ENCODE data around the gene WDFY2.

DNA sequence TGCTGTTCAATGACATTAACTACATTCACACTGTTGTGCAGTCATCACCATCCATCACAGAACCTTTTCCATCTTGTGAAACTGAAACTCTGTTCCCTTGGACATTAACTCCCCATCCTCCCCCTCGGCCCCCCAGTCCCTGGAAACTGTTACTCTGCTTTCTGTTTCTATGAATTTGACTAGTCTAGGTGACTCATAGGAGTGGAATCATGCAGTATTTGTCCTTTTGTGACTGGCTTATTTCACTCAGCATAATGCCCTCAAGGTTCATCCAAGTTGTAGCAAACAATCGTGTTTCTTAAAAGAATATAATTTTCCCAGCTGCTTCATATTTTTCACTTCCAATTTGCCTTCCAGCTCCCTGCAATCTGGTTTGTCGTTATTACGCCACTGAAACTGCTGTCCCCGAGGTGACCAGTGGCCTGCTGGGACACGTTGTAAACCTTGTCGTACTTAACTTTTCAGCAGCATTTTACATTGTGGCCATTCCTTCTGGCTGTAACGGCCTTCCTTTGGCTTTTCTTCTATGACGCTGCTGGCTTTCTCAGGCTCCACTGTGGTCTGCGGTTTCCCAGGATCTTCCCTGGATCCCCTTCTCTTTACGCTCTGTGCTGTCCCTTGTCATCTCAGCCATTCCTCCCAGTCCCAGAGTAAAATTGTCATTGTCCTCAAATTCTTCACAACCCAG lies 145.7 kb downstream of the WDFY2 start:
- TF ChIP-seq, protein P1, sequence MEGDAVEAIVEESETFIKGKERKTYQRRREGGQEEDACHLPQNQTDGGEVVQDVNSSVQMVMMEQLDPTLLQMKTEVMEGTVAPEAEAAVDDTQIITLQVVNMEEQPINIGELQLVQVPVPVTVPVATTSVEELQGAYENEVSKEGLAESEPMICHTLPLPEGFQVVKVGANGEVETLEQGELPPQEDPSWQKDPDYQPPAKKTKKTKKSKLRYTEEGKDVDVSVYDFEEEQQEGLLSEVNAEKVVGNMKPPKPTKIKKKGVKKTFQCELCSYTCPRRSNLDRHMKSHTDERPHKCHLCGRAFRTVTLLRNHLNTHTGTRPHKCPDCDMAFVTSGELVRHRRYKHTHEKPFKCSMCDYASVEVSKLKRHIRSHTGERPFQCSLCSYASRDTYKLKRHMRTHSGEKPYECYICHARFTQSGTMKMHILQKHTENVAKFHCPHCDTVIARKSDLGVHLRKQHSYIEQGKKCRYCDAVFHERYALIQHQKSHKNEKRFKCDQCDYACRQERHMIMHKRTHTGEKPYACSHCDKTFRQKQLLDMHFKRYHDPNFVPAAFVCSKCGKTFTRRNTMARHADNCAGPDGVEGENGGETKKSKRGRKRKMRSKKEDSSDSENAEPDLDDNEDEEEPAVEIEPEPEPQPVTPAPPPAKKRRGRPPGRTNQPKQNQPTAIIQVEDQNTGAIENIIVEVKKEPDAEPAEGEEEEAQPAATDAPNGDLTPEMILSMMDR (IDR thresholded peaks at IDR 0.05; ENCODE audit: low read depth, low read length) = no peak
- no peak for TF ChIP-seq EZH2phosphoT487 (IDR thresholded peaks at IDR 0.05; ENCODE audit: low read depth)
